Stimulated activated CD4-positive, alpha-beta T cell treated with anti-CD3 and anti-CD28 coated beads, TNF-alpha, amount 100 ng/mL, for 1 hour (primary cell): ENCODE results near the gene ARHGDIA.

Experiments used
- DNase-seq, 3 donors: peaks; one replicate each; pipeline ENCODE4 v3.0.0-alpha.2; 2020; ENCODE audit warnings: low read depth in 3 of 3, low spot score in 1 of 3

ARHGDIA gene

GRCh38 chr17:81865733-81866439, 5.3 kb downstream of the ARHGDIA start:
- no peak for DNase-seq

- no peak for DNase-seq
Measured at GRCh38 chr17:81865358-81865732, 5.8 kb downstream of the ARHGDIA start.

- DNase-seq = no peak
Measured at GRCh38 chr17:81863833-81864768, 7.0 kb downstream of the ARHGDIA start.

- DNase-seq = no peak
Measured at GRCh38 chr17:81863123-81863675, 7.9 kb downstream of the ARHGDIA start.

GRCh38 chr17:81860756-81861568, 10.2 kb downstream of the ARHGDIA start:
- peak; percentile 98 to 99 (median 99) for DNase-seq

GRCh38 chr17:81859906-81860755, 11.0 kb downstream of the ARHGDIA start, which contains the start of gene P4HB:
Gene P4HB, minus strand, starts transcription at chr17:81860535. Its CDS starts 64 bp downstream, at chr17:81860471.
- DNase-seq = peak in 1 of 3 donors; percentile 88

GRCh38 chr17:81858967-81859905, 11.9 kb downstream of the ARHGDIA start:
- no peak for DNase-seq

- DNase-seq = no peak
Measured at GRCh38 chr17:81858170-81858966, 12.8 kb downstream of the ARHGDIA start.

- DNase-seq = no peak
Measured at GRCh38 chr17:81854974-81855774, 16.0 kb downstream of the ARHGDIA start.

GRCh38 chr17:81852237-81852636, 18.9 kb downstream of the ARHGDIA start:
- DNase-seq = no peak

GRCh38 chr17:81851423-81851822, 19.7 kb downstream of the ARHGDIA start:
- DNase-seq = no peak

- DNase-seq = no peak
Measured at GRCh38 chr17:81849457-81849856, 21.7 kb downstream of the ARHGDIA start.

- no peak for DNase-seq
Measured at GRCh38 chr17:81846743-81847689, 24.1 kb downstream of the ARHGDIA start.

- no peak for DNase-seq
Measured at GRCh38 chr17:81845881-81846742, 25.0 kb downstream of the ARHGDIA start.

- DNase-seq = no peak
Measured at GRCh38 chr17:81845361-81845760, 25.8 kb downstream of the ARHGDIA start.
